Mesenchymal stem cell (in vitro differentiated cells and primary cell): Measurements from ENCODE around the gene LASP1.
"Not testable (repeated sequence)": the region's sequence is repeated elsewhere in the genome, so short reads cannot be mapped to it uniquely, and the experiment has no call there.

Experiments
- DNase-seq: peaks from one replicate; pipeline ENCODE4 v3.0.0-alpha.2; 2013
- H2AFZ ChIP-seq: one replicate; pipeline ENCODE4 v1.6.1; 2013; ENCODE audit warnings: low read depth, mild to moderate bottlenecking, control low read depth, inconsistent platforms, low read length, moderate library complexity
- H2AK5ac ChIP-seq: 2 replicates; pipeline ENCODE4 v1.6.1; 2013; ENCODE audit warnings: low read length, moderate library complexity, mild to moderate bottlenecking, inconsistent platforms; ENCODE audit not compliant: severe bottlenecking
- H2BK120ac ChIP-seq: one replicate; pipeline ENCODE4 v1.6.1; 2013; ENCODE audit warnings: low read depth, mild to moderate bottlenecking, inconsistent platforms, low read length, moderate library complexity
- H2BK12ac ChIP-seq, 2 experiments: one replicate each; pipeline ENCODE4 v1.6.1; 2013; ENCODE audit warnings: inconsistent platforms in 2 of 2, low read length in 2 of 2, mild to moderate bottlenecking in 2 of 2, moderate library complexity in 2 of 2, control low read depth in 1 of 2
- H2BK15ac ChIP-seq: one replicate; pipeline ENCODE4 v1.6.1; 2013; ENCODE audit warnings: mild to moderate bottlenecking, low read depth, inconsistent platforms; ENCODE audit not compliant: poor library complexity, severe bottlenecking
- H2BK5ac ChIP-seq: 2 replicates; pipeline ENCODE4 v1.6.1; 2013; ENCODE audit warnings: low read depth, mild to moderate bottlenecking, low read length, control low read depth, inconsistent platforms; ENCODE audit not compliant: poor library complexity, severe bottlenecking
- H3K14ac ChIP-seq, 2 experiments: one replicate each; pipeline ENCODE4 v1.6.1; 2013; ENCODE audit warnings: inconsistent platforms in 2 of 2, low read length in 2 of 2, control low read depth in 1 of 2, mild to moderate bottlenecking in 1 of 2, moderate library complexity in 1 of 2
- H3K18ac ChIP-seq, 2 experiments: one replicate each; pipeline ENCODE4 v1.6.1; 2013; ENCODE audit warnings: inconsistent platforms in 2 of 2, low read length in 2 of 2, control low read depth in 1 of 2, low read depth in 1 of 2, mild to moderate bottlenecking in 1 of 2
- H3K23ac ChIP-seq, 2 experiments: one replicate each; pipeline ENCODE4 v1.6.1; 2013; ENCODE audit warnings: inconsistent platforms in 2 of 2, low read length in 2 of 2, mild to moderate bottlenecking in 2 of 2, moderate library complexity in 2 of 2, control low read depth in 1 of 2
- H3K27ac ChIP-seq: 2 replicates; pipeline ENCODE4 v1.5.1; 2013; ENCODE audit warnings: mild to moderate bottlenecking, moderate library complexity, low read length, control low read depth, inconsistent platforms; ENCODE audit not compliant: poor library complexity, severe bottlenecking
- H3K27me3 ChIP-seq, 2 experiments: 2 replicates each; pipeline versions ENCODE4 v1.6.1 to v1.7.0; 2013; ENCODE audit warnings: low read length in 2 of 2, mild to moderate bottlenecking in 2 of 2, moderate library complexity in 2 of 2, control low read depth in 1 of 2, inconsistent platforms in 1 of 2; ENCODE audit not compliant: control insufficient read depth in 1 of 2, insufficient read depth in 1 of 2
- H3K36me3 ChIP-seq, 2 experiments: 2 replicates each; pipeline versions ENCODE4 v1.6.1 to v1.7.0; 2013; ENCODE audit warnings: low read length in 2 of 2, control low read depth in 1 of 2, inconsistent platforms in 1 of 2, low read depth in 1 of 2, mild to moderate bottlenecking in 1 of 2; ENCODE audit not compliant: insufficient read depth in 2 of 2, control insufficient read depth in 1 of 2
- H3K4ac ChIP-seq, 2 experiments: one replicate each; pipeline ENCODE4 v1.6.1; 2013; ENCODE audit warnings: inconsistent platforms in 2 of 2, low read length in 2 of 2, mild to moderate bottlenecking in 2 of 2, moderate library complexity in 2 of 2, control low read depth in 1 of 2, low read depth in 1 of 2
- H3K4me1 ChIP-seq: 2 replicates; pipeline ENCODE4 v1.6.1; 2013; ENCODE audit warnings: low read depth, low read length, control low read depth; ENCODE audit not compliant: control insufficient read depth, insufficient read depth
- H3K4me2 ChIP-seq: 2 replicates; pipeline ENCODE4 v1.6.1; 2013; ENCODE audit warnings: low read length, mild to moderate bottlenecking, inconsistent platforms; ENCODE audit not compliant: poor library complexity, severe bottlenecking
- H3K4me3 ChIP-seq, 2 experiments: 2 replicates each; pipeline versions ENCODE4 v1.5.1 to v1.7.0; 2013; ENCODE audit warnings: low read length in 2 of 2, mild to moderate bottlenecking in 2 of 2, control low read depth in 1 of 2, low read depth in 1 of 2; ENCODE audit not compliant: insufficient read depth in 1 of 2
- H3K79me1 ChIP-seq: replicated peaks from 2 replicates; pipeline ENCODE4 v1.6.1; 2013; ENCODE audit warnings: mild to moderate bottlenecking, control low read depth, low read length, inconsistent platforms; ENCODE audit not compliant: poor library complexity, severe bottlenecking
- H3K9ac ChIP-seq: 2 replicates; pipeline ENCODE4 v1.7.0; 2013; ENCODE audit warnings: mild to moderate bottlenecking, low read length, moderate library complexity
- H3K9me3 ChIP-seq: 2 replicates; pipeline ENCODE4 v1.7.0; 2013; ENCODE audit warnings: mild to moderate bottlenecking, low read length; ENCODE audit not compliant: control insufficient read depth
- H4K8ac ChIP-seq: one replicate; pipeline ENCODE4 v1.6.1; 2013; ENCODE audit warnings: inconsistent platforms, mild to moderate bottlenecking, low read length, moderate library complexity
- H4K91ac ChIP-seq: one replicate; pipeline ENCODE4 v1.6.1; 2013; ENCODE audit warnings: mild to moderate bottlenecking, low read length, inconsistent platforms
- WGBS: methylation state at CpG from one replicate; pipeline ENCODE4 v1.1.7; 2013; ENCODE audit warnings: mixed read lengths; 5-methylcytosine and 5-hydroxymethylcytosine counted together

LASP1 gene

DNA sequence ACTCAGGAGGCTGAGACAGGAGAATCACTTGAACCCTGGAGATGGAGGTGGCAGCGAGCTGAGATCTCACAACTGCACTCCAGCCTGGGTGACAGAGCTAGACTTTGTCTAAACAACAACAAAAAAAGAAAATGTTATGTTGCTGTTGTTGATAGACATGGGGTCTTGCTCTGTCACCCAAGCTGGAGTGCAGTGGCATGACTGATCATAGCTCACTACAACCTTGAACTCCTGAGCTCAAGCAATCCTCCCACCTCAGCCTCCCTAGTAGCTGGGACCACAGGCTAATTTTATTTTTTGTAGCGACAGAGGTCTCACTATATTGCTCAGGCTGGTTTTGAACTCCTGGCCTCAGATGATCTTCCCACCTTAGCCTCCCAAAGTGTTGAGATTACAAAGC, 77.3 kb downstream of the LASP1 start:
- H3K4me2 ChIP-seq = no peak overlapping the region
- no peaks in the 10 kb centered on the region for H3K79me1 ChIP-seq
- H3K4me1 ChIP-seq = no peaks in the 10 kb centered on the region
- H3K27me3 ChIP-seq = no peaks in the 10 kb centered on the region
- H4K91ac ChIP-seq = no peak overlapping the region
- H3K4me3 ChIP-seq = no peak overlapping the region
- H4K8ac ChIP-seq = no peak overlapping the region
- no peak for DNase-seq
- no peak overlapping the region for H3K9ac ChIP-seq
- no peak overlapping the region for H2AFZ ChIP-seq
- no peak overlapping the region for H2BK120ac ChIP-seq
- H3K14ac ChIP-seq = no peak overlapping the region
- H2BK15ac ChIP-seq = no peak overlapping the region
- H3K4ac ChIP-seq = no peak overlapping the region
- 90% methylated on average over 2 of the region's 2 CpGs for WGBS
- H2AK5ac ChIP-seq = no peak overlapping the region
- H3K18ac ChIP-seq = no peak overlapping the region
- H3K36me3 ChIP-seq = no peaks in the 10 kb centered on the region
- no peak overlapping the region for H3K27ac ChIP-seq
- no peak overlapping the region for H2BK5ac ChIP-seq
- no peak overlapping the region for H2BK12ac ChIP-seq
- no peak overlapping the region for H3K23ac ChIP-seq
- H3K9me3 ChIP-seq = no peaks in the 10 kb centered on the region

DNA sequence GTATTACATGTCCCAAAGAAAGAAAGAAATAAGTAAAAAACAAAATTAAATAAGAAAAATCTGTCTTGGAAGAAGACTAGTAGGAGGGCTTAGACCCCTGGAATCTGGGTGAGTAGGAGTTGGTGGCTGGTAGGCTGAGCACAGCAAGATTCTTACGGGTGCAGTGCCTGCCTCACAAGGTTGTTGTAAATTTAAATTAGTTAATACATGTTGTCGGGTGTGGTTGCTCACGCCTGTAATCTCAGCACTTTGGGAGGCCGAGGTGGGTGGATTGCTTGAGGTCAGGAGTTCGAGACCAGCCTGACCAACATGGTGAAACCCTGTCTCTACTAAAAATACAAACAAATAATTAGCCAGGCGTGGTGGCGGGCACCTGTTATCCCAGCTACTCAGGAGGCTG, 83.9 kb downstream of the LASP1 start:
- not testable (repeated sequence) for H3K9me3 ChIP-seq, H2AK5ac ChIP-seq, H2BK12ac ChIP-seq, H3K18ac ChIP-seq, H2AFZ ChIP-seq, H3K4ac ChIP-seq, H3K36me3 ChIP-seq, H3K27ac ChIP-seq, H3K23ac ChIP-seq, H2BK120ac ChIP-seq, H3K4me3 ChIP-seq, H3K14ac ChIP-seq, H3K27me3 ChIP-seq, H4K8ac ChIP-seq, H3K4me1 ChIP-seq, H2BK15ac ChIP-seq, H4K91ac ChIP-seq, H3K4me2 ChIP-seq, H2BK5ac ChIP-seq, H3K79me1 ChIP-seq, H3K9ac ChIP-seq, DNase-seq
- 94% methylated on average over 1 of the region's 7 CpGs for WGBS

DNA sequence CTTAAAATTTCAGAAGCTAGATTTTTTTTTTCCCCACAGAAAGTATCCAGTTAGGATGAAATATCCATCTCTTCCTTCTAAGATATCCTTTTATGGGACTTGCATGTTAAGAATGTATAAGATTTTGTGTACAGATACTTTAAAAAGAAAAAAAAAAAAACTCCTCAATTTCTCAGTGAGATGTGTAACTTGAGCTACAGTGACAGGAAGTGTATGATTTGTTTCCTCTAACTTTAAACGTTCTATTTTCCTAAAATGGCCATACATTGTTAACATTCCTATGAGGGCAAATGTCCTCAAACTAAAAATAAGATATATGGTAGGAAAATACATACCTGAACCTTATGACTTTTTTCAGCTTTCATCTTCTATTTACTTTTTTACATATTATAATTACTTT, 88.5 kb downstream of the LASP1 start:
- Histone ChIP-seq H2AK5ac (no peak overlapping the region), H3K36me3 (no peaks in the 10 kb centered on the region), H3K9me3 (no peaks in the 10 kb centered on the region), H3K79me1 (no peaks in the 10 kb centered on the region), H3K4me2 (no peak overlapping the region), H2BK15ac (no peak overlapping the region), H2BK12ac (no peak overlapping the region), H2BK5ac (no peak overlapping the region), H3K14ac (no peak overlapping the region), H4K91ac (no peak overlapping the region), H4K8ac (no peak overlapping the region), H3K4me1 (no peaks in the 10 kb centered on the region), H3K4me3 (no peak overlapping the region), H3K4ac (no peak overlapping the region), H3K9ac (no peak overlapping the region), H3K27ac (peak overlapping the region; percentile 87), H3K18ac (no peak overlapping the region), H3K23ac (no peak overlapping the region), H2AFZ (no peak overlapping the region), H2BK120ac (no peak overlapping the region), H3K27me3 (no peaks in the 10 kb centered on the region)
- WGBS = no CpG with 5 or more reads among the region's 1 CpG
- peak; percentile 22 for DNase-seq

DNA sequence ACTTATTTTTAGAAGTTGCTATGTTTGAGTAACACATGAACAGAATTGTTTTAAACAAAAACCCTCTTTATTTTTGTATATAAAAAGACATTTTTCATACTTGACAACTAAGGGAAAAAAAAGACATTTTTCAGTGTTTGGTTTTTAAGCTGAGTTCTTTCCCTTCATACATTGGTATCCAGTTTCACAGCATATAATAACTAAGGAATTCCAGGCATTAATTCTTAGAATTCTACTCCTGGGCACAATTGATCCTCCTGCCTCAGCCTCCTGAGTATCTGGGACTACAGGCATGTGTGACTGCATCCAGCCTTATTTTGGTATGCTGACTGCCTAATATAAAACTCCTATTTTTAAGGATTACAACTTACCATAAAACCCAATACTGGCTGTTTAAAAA, 88.9 kb downstream of the LASP1 start:
- no peaks in the 10 kb centered on the region for H3K9me3 ChIP-seq
- no peak for DNase-seq
- peak overlapping the region; percentile 72 for H3K27ac ChIP-seq
- H3K14ac ChIP-seq = no peak overlapping the region
- no peak overlapping the region for H3K4me2 ChIP-seq
- H2AK5ac ChIP-seq = no peak overlapping the region
- no peak overlapping the region for H2BK5ac ChIP-seq
- H4K8ac ChIP-seq = no peak overlapping the region
- no peak overlapping the region for H2BK120ac ChIP-seq
- H3K36me3 ChIP-seq = no peaks in the 10 kb centered on the region
- H3K4me1 ChIP-seq = no peaks in the 10 kb centered on the region
- H2AFZ ChIP-seq = no peak overlapping the region
- no peaks in the 10 kb centered on the region for H3K79me1 ChIP-seq
- no peaks in the 10 kb centered on the region for H3K27me3 ChIP-seq
- H3K23ac ChIP-seq = no peak overlapping the region
- no peak overlapping the region for H2BK12ac ChIP-seq
- H3K9ac ChIP-seq = no peak overlapping the region
- no peak overlapping the region for H3K4me3 ChIP-seq
- H2BK15ac ChIP-seq = no peak overlapping the region
- H3K18ac ChIP-seq = no peak overlapping the region
- H4K91ac ChIP-seq = no peak overlapping the region
- H3K4ac ChIP-seq = no peak overlapping the region
